ENCODE measurements around the gene SMG9.

The SMG9 gene, protein sequence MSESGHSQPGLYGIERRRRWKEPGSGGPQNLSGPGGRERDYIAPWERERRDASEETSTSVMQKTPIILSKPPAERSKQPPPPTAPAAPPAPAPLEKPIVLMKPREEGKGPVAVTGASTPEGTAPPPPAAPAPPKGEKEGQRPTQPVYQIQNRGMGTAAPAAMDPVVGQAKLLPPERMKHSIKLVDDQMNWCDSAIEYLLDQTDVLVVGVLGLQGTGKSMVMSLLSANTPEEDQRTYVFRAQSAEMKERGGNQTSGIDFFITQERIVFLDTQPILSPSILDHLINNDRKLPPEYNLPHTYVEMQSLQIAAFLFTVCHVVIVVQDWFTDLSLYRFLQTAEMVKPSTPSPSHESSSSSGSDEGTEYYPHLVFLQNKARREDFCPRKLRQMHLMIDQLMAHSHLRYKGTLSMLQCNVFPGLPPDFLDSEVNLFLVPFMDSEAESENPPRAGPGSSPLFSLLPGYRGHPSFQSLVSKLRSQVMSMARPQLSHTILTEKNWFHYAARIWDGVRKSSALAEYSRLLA

GRCh38 chr19:43754503-43755255 is at the start of gene SMG9:
Gene SMG9 (minus strand): TSS chr19:43754962. CDS start chr19:43750741, 4,221 bp downstream.
- DNase-seq (ENCODE audit: low read depth in 2 of 2) = peak; percentile 95 to 96

GRCh38 chr19:43804432-43804831 is 49.7 kb upstream of the SMG9 start:
- no peak for DNase-seq (ENCODE audit: low read depth in 2 of 2)

GRCh38 chr19:43802216-43802951 is 47.6 kb upstream of the SMG9 start, which contains the start of gene LYPD5:
Gene LYPD5 (minus strand): TSS chr19:43802447. CDS start chr19:43802380, 67 bp downstream.
- no peak for DNase-seq (ENCODE audit: low read depth in 2 of 2)

GRCh38 chr19:43799502-43800142 is 44.9 kb upstream of the SMG9 start:
- no peak for DNase-seq (ENCODE audit: low read depth in 2 of 2)

DNA sequence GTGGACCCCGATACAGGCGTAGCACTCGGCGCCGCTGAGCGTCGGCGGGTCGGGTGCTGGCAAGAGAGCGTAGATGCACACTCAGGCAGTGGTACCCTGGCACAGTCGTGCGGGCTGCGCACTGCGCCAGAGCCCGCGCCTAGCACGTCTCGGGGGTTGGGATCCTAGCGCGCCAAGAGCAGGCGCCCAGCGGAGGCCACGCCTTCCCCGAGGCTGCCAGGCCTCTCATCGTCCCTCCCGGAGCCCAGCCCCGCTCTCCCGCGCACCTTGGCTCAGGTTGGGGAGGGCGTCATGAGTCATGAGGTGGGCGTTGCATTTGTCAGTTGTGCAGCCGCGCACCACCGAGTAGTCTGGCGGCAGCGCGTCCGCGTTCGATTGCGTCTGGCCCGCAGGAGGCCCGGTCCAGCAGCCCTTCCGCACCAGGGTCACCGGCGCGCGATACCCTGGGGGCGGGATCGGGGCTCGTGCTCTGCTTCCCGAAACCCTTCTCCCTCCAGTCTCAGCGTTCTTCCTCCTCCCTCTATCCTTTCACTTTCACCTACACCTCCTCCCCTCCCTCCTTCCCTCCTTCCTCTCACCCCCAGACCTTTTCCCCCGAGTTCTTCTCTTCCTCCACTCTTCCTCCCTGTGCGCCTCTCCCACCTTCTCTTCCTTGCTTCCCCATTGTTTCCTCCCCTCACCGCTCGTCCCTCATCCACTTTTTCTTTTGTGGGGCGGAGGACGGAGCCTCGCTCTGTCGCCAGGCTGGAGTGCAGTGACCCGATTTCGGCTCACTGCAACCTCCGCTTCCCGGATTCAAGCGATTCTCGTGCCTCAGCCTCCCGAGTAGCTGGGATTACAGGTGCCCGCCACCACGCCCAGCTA is 44.0 kb upstream of the SMG9 start:
- DNase-seq (ENCODE audit: low read depth in 2 of 2) = peak; percentile 59 to 77

GRCh38 chr19:43798026-43798545 is 43.3 kb upstream of the SMG9 start:
- no peak for DNase-seq (ENCODE audit: low read depth in 2 of 2)

- no peak for DNase-seq (ENCODE audit: low read depth in 2 of 2)
Measured at GRCh38 chr19:43797556-43797955, 42.8 kb upstream of the SMG9 start.

DNA sequence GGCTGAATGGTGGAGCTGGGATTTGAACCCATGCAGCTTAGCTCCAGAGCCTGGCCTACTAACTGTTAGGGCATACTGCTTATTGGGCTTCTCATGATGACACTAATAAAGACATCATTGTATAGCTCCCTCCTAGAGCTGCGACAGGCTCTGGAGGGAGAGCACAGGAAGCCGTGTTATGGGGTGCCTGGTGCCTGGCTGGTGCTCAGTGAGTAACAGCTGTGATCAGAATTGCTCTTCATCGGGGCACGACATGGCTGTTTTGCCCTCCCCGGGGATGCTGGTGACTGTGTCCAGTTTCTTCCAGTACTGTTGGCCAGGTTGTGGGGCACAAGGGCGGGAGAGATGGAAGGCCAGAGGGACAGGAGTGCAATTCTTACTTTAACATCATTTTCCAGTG is 42.4 kb upstream of the SMG9 start:
- DNase-seq (ENCODE audit: low read depth in 2 of 2) = no peak

- no peak for DNase-seq (ENCODE audit: low read depth in 2 of 2)
Measured at GRCh38 chr19:43790587-43790986, 35.8 kb upstream of the SMG9 start.

GRCh38 chr19:43789029-43789428 is 34.3 kb upstream of the SMG9 start:
- DNase-seq (ENCODE audit: low read depth in 2 of 2) = no peak

GRCh38 chr19:43786665-43787064 is 31.9 kb upstream of the SMG9 start:
- DNase-seq (ENCODE audit: low read depth in 2 of 2) = no peak

DNA sequence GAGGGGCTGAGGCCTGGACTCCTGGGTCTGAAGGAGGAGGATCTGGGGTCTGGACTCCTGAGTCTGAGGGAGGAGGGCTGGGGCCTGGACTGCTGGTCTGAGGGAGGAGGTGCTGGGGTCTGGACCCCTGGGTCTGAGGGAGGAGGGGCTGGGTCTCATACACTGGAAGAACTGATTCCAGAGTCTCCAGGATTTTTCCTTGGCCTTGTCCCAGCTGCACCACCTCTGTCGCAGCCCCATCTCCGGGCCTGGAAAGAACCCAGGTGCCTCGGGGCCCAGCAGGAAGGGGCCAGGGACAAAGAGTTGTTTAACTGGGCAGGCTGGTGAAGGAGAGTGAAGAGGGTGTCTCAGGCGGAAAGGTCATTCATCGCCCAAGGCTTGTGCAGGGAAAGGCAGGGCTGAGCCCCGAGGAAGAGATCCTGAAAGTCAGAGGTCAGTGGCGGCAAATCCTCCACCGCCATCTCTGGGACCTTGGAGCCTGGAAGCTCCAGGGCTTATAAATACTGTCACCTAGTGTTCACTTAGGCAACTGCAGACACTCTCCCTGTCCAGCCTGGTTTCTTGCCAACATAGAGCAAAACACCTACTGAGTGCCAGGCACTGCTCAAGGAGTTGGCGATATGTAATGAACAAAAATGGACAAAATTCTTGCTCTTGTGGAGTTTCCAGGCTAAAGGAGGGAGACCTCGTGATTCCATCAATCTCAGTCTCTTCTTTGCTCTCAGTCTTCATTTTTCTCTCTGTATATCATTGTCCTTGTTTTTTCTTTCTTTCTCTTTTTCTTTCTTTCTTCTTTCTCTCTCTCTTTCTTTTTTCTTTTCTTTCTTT is 30.4 kb upstream of the SMG9 start:
- DNase-seq (ENCODE audit: low read depth in 2 of 2) = no peak

GRCh38 chr19:43784241-43784980 is 29.6 kb upstream of the SMG9 start:
- DNase-seq (ENCODE audit: low read depth in 2 of 2) = peak in 1 of 2 donors; percentile 48

DNA sequence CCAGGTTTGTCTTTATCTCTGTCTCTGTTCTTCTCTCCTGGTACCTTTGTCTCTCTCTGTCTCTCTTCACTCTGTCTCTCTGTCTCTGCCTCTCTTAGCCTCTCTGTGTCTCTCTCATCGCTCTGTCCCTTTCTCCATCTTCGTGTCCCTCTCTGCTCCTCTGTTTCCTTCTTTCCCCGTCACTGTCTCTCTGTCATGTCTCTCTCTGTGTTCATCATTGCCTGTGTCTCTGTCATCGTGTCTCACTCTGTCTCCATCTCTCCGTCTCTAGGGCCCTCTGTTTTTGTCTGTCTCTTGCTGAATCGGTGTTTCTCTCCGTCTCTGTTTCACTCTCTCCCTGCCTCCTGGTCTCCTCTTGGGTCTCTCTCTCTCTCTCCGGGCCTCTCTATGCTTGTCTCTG is 28.9 kb upstream of the SMG9 start:
- DNase-seq (ENCODE audit: low read depth in 2 of 2) = no peak

DNA sequence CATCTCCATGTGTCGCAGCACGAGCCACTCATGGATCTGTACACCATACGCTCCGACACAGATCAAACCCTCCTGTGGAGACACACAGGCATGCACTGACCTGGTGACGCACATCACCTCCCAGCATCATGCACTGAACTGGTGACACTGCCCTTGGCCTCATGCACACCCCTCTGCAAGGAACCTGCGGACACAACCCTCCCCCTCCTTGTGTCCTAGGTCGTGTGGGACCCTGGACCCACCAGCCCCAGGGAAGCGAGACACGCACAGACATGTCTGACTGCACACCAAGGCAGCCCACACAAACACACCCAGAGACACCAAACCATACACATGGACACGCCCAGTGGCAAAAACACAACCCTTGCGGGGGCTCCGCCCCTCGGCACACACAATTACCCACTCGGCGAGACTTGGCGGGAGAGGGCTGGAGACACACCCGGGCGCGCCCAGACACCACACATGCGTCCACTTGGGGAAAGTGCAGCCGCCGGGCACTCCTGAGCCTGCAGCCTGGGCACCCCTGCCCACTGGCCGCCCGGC is 28.0 kb upstream of the SMG9 start:
- no peak for DNase-seq (ENCODE audit: low read depth in 2 of 2)

DNA sequence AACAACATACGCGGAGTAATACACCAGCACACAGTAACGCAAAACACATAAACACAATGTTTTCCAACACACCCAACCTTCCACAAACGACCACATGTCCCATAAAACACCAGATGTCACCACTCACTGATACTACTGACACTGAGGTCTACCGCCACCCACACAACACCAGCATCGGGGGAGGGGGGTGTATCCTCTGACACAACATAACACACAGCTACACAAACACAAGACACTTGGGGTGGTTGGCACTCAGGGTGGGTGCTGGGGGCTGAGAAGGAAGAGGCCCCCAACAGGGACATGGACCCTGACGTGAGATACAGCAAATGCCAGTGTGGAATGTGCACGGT is 27.5 kb upstream of the SMG9 start:
- DNase-seq (ENCODE audit: low read depth in 2 of 2) = no peak

GRCh38 chr19:43781630-43782310 is 27.0 kb upstream of the SMG9 start:
- DNase-seq (ENCODE audit: low read depth in 2 of 2) = no peak
